Hepatocyte (in vitro differentiated cells): ENCODE data around the gene SLC1A2.

Experiments used
- EZH2 ChIP-seq: fragments of 200-600 bp; sonication (generic); IDR thresholded peaks from 2 replicates; pipeline ENCODE4 v1.6.1; 2016; ENCODE audit warnings: antibody characterized with exemption, mild to moderate bottlenecking, borderline replicate concordance
- EZH2phosphoT487 ChIP-seq: fragments of 200-600 bp; sonication (generic); IDR thresholded peaks from one replicate; pipeline ENCODE4 v1.6.1; 2018; ENCODE audit warnings: antibody characterized with exemption, mild to moderate bottlenecking, low read depth, moderate library complexity; ENCODE audit not compliant: unreplicated experiment, severe bottlenecking
- TF ChIP-seq, protein P1 (sequence below): fragments of 200-600 bp; sonication (generic); IDR thresholded peaks from 2 replicates; pipeline ENCODE4 v1.5.1; 2016; ENCODE audit warnings: antibody characterized with exemption, mild to moderate bottlenecking; ENCODE audit not compliant: poor library complexity

DNA sequence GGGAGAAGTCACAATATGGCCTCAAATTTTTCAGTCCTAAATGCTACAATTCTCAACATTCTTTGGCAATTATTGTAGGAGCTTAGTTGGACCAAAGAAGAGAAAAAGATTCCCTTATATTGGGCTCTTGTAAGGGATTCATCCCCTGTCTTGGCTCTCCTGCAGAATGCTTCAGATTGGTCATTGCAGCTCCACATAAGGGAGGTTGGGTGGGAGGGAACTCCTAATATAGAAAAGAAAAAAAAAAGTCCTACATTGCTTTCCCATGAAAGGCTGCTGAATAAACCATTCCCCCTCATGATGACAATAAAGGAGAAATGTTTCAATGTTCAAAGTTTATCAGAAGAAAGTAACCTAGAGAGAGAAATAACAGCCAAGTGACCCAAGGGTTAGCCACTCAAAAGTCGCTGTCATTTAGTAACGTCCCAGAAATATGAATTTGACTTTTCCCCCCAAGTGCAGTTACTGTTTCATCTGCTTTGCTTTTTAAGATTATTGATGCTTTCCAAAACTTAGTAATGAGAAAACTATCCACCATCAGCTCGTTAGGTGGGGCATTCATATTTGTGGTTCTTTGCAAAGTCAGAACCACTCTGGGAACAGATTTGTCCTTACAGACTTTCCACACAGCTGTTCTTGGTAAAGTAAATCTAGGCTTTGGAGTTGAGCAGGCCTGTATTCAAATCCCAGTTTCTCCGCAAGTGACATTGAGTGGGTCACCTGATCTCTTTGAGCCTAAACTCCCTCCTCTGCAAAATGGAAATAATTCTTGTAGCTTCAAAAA is 5.0 kb upstream of the SLC1A2 start:
- TF ChIP-seq, protein P1, sequence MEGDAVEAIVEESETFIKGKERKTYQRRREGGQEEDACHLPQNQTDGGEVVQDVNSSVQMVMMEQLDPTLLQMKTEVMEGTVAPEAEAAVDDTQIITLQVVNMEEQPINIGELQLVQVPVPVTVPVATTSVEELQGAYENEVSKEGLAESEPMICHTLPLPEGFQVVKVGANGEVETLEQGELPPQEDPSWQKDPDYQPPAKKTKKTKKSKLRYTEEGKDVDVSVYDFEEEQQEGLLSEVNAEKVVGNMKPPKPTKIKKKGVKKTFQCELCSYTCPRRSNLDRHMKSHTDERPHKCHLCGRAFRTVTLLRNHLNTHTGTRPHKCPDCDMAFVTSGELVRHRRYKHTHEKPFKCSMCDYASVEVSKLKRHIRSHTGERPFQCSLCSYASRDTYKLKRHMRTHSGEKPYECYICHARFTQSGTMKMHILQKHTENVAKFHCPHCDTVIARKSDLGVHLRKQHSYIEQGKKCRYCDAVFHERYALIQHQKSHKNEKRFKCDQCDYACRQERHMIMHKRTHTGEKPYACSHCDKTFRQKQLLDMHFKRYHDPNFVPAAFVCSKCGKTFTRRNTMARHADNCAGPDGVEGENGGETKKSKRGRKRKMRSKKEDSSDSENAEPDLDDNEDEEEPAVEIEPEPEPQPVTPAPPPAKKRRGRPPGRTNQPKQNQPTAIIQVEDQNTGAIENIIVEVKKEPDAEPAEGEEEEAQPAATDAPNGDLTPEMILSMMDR: no peak
- TF ChIP-seq EZH2 (no peak), EZH2phosphoT487 (no peak)
